Amniotic stem cell (primary cell): ENCODE data around the gene TMEM120A.
A peak's percentile ranks its signal among the peaks of the same experiment; 100 is the strongest.
"Not testable (repeated sequence)": the region's sequence is repeated elsewhere in the genome, so short reads cannot be mapped to it uniquely, and the experiment has no call there.

Experiments used
- DNase-seq: peaks from one replicate; lab custom pipeline; 2025; lab: John Stamatoyannopoulos, UW

The TMEM120A gene

DNA sequence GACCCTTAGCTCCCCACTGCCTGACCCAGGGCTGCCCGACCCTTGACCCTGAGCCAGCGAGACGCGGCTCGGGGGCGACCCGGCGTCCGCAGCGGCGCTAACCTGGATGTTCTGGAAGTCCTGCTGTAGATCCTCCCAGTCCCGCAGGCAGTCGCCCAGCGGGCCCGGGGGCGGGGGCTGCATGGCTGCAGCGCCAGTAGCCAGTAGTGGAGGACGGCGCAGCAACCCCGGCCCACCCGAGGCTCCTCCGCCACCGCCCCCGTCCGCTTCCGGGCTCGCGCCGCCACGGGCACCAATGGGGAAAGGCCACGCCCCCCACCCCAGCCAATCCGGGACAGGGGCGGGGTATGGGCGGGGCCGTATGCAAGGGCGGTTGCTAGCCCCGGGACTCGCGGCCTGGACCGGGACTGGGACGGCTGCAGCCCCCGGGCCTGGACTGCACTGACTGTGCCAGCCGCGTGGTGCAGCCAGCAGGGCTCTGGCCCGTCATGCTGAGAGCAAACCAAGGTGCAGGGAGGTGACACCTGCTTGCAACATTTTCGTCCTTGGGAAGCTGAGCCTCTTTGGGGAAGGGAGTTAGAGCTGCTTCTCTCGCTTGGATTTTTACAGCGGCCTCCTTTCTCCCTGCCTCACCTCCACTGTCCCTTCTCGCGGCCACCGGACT lies at the start of gene TMEM120A:
TSS of gene TMEM120A (minus strand) at position 208 of the 664 bp plus-strand sequence. CDS start at position 183, 25 bp downstream.
- peak; percentile 86 for DNase-seq

DNA sequence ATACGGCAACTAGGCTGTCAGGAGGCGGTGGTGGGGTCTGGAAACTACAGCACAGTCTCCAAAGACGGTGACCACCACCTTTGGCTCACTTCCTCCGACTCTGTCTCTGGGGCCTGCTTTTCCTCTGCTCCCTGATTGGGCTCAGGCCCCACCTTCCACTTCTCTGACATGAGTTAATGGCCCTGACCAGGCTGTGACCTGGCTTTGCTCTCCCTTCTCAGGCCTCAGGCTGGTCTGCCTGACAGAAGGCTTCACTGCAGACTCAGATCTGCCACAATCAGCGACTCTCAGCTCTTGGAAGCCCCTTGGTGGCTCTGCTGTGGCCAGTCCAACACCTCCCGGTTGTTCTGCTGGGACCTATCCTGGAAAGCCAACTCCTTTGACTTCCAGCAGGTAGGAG lies 45.7 kb upstream of the TMEM120A start:
- no peak for DNase-seq

DNA sequence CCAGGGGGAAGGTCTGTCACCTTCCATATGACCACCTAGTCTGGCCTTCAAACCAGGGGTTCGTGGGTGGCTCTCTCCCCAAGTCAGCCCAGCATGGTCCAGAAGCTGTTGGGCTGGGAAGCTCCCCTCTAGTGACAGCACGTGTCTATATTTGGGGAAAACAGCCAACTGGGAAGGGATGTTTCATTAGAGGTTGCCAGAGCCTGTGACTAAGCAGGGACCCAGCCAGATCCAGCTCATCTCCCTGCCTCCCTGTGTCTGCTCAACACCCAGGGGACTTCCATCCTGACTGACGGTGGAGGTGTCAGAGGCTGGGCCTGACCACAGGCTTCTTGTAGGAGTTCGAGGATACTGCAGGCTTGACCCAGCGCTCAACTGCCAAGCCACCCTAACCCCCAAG lies 42.9 kb upstream of the TMEM120A start:
- DNase-seq = no peak

DNA sequence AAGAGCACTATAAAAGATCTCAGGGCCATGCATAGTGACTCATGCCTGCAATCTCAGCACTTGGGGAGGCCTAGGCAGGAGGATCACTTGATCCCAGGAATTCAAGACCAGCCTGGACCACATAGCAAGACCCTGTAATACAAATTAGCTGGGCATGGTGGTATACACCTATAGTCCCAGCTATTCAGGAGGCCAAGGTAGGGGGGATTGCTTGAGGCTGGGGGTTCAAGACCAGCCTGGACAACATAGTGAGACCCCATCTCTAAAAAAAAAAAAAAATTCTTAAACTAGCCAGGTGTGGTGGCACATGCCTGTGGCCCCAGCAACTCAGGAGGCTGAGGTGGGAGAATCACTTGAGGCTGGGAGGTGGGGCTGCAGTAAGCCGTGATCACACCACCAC lies 37.6 kb upstream of the TMEM120A start:
- no peak for DNase-seq

DNA sequence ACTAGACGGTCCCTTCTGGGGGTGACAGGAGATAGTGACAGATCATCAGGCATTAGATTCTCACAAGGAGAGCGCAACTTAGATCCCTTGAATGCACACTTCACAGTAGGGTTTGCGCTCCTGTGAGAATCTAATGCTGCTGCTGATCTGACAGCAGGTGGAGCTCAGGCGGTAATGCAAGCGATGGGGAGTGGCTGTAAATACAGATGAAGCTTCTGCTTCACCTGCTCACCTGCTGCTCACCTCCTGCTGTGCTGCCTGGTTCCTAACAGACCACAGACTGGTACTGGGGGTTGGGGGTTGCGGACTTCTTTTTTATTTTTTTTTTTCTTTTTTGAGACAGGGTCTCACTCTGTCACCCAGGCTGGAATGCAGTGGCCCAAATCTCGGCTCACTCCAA lies 35.3 kb upstream of the TMEM120A start:
- DNase-seq = not testable (repeated sequence)

DNA sequence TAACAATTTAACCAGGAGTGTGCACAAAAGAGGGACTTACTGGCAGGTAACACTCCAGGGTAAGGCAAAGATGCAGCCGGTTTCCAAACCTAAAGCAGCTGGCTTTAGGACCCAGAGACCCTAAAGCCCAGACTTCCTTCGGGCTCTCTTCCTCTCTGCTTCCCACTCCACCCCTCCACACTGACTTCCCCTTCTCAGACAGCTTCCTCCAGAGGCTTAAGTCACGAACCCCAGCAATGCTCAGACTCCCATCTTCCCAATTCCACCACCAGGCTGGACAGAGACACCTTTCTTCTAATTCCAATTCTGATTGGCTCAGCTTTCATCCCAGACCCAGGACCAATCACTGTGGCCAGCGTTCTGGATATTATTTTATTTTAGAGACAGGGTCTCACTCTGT lies 28.6 kb upstream of the TMEM120A start:
- DNase-seq = no peak

DNA sequence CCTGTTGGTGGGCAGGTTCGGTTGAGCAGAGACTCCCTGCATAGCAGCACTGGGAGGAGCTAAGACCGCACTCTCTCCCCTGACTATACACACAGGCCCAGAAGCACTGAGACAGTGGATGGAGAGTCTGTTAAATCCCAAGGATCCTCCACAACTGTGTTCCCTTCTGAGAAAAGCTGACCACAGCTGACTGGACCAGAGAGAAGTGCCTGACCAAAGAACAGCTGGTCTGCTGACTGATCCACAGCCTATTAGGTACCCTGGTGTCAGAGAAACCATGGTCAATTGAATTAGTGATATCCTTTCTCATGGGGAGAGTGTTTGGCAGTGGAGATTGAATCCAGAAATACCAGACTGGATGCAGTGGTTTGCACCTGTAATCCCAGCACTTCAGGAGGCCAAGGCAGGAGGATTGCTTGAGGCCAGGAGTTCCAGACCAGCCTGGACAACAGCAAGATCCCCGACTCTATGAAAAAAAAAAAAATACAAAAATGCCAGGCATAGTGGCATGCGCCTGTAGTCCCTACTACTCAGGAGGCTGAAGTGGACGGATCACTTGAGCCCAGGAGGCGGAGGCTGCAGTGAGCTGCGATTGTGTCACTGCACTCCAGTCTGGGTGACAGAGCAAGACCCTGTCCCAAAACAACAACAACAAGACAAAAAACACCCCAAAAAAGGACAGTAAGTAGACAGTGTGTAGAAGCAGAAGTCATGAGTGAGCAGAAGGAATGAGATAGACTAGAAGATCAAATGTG lies 27.8 kb upstream of the TMEM120A start:
- DNase-seq = no peak

DNA sequence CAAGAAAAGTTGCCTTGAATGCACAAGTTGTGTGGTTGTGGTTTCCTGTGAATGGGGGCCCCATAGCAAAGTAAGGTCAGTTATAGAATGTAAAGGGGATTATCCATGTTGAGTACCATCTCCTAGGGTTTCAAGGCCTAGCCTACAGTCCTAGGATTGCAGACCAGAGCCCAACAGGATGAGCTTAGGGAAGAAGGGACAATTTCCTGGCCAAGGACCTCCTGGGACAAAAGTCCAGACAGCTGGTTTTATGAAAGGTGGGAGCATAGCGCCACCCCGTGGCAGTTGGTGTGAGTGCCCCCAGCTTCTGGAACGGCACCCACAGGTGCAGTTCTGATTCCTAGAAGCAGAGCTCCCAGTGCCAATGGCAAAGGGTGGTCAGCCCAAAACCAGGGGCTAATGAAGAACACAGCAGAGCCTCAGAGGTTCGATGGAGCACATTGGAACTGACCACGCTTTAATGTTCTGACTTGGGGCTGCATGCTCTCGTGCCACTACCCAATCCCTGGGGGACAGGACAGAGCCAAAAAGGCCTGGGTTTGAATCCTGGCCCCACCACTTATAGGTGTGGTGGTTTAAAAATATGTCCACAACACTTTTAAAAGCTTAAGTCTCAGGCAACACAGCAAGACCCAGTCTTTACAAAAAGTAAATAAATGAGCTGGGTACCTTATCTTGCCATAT lies 25.8 kb upstream of the TMEM120A start:
- peak; percentile 25 for DNase-seq

DNA sequence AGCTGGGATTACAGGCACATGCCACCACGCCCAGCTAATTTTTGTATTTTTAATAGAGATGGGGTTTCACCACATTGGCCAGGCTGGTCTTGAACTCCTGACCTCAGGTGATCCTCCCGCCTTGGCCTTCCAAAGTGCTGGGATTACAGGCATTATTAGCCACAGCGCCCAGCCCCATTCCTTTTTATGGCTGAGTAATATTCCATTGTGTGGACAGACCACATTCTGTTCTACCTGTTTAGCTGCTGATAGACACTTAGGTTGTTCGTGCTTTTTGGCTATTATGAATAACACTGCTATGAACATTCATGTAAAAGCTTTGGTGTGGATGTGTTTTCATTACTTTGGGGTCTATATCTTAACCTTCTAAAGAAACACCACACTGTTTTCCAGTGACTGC lies 24.1 kb upstream of the TMEM120A start:
- DNase-seq = not testable (repeated sequence)

DNA sequence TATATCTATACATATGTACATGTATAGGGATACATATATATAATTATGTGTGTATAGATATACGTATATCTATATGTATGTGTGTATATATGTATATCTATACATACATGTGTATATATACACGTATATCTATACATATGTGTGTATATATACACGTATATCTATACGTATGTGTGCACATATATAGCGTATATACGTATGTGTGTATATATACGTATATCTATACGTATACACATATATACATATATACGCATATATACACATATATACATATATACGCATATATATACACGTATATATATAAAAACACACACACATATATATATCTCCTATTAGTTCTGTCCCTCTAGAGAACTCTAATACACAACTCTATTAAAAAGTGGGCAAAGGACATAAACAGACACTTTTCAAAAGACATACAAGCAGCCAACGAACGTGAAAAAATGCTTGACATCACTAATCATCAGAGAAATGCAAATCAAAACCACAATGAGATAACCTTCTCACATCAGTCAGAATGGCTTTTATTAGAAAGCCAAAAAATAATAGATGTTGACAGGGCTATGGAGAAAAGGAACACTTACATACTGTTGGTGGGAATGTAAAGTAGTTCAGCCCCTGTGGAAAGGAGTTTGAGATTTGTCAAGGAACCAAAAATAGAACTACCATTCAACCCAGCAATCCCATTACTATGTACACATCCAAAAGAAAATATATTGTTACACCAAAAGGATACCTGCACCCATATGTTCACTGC lies 22.0 kb upstream of the TMEM120A start:
- DNase-seq = no peak

DNA sequence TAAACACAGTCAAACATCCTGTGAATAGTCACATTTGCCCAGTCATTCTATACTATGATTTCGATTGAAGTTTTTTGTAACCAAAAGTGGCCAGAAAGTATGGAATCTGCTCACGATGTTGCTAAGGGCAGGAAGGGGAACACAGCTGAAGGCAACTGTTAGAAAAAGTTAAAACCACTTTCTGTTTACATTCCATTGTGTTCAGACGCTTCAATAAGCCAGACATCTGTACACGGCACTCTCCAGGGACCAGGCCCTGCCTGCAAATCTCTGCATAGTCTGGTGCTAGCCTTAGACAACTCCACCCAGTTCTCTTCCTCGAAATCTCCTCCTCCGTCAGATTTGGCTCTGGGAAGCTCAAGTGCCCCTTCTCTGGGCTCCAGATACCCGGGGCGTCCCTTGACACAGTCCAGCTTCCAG lies 17.1 kb upstream of the TMEM120A start:
- no peak for DNase-seq

DNA sequence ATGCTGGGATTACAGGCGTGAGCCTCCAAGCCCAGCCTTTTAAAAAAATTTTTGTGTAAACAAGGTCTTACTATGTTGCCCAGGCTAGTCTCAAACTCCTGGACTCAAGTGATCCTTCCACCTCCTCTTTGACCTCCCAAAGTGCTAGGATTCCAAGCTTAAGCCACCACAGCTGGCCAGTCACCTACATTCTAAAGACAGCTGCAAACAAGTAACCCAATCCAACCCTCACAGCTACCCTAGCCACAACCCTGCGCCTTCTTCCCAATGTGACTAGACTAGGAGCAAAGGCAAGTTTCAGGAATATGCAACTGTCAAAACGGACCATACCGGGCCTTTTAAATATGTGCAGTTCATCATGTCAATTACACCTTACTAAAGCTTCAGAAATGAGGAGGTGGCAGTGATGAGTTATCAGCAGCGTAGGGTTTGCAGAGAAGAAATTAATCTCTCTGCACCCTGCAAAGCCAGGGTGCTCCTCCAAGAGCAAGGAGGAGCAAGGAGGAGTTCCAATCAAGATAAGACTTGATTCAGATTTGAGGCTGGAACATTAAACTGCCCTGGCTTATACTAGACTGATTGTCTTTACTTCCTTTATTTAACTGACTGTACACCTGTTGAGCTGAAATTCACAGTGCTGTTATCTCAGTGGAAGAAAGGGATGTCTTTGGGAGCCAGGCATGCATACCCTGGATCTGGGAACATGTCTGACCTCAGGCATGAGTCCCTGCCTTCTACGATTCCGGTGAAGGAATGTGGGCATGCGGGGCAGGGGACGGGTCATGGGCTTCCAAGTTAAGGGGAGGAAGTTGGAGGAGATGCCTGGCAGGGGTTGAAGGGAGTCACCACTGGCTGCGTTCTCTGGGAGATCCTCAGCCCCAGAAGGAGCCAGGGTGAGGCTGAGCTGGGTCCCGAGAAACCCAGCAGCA lies 15.5 kb upstream of the TMEM120A start:
- no peak for DNase-seq

DNA sequence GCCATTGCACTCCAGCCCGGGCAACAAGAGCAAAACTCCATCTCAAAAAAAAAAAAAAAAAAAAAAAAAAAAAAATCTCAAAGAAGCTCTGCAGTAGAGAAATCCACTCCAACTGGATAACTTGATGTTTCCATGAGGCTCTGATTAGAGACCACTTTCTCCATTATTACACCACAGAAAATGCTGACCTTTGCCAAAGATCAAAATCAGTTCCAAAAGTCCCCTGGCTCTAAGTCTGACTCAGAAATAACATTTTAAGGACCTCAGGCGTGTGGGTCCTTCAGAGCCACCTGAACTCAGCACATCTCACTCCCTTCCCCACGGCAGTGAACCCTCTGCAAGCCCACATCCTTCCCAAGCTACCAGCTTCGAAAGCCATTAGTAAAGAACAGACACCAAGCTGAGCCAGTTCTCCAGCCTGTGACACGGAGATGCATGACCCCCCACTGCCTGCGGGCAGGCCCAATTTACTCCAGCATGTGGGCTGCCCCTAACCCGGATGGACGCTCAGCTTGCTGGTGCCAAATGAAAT lies 13.8 kb upstream of the TMEM120A start:
- DNase-seq = no peak

DNA sequence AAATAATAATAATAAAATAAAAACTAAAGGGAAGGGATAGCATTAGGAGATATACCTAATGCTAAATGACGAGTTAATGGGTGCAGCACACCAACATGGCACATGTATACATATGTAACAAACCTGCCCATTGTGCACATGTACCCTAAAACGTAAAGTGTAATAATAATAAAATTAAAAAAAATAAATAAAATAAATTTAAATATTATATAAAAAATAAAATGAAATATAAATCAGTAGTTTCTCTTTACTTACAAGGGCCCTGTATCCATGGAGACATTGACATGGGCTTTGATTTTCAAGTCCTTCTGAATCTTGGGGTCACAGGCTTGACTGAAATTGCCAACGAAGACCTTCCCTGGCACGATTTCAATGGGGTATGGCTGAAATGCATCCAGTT lies 10.6 kb upstream of the TMEM120A start:
- not testable (repeated sequence) for DNase-seq

DNA sequence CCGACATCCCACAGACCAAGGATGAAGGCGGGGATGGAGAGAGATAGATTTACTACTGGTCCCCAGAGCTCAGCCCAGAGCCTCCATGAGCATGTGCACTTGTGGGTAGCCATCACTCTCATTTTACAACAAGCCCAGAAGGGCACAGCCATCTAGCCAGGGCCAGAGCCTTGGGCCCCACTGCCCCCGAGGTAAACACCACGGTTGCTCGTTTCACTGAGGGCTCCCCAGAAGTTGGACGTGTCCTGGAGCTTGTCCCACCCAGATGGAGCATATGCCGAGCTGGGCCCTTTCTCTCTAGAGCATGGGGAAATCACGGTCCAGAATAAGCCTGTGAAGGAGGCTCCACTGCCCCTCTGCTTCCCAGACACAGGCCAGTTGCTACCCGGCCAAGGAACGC lies 9.0 kb upstream of the TMEM120A start:
- DNase-seq = no peak

DNA sequence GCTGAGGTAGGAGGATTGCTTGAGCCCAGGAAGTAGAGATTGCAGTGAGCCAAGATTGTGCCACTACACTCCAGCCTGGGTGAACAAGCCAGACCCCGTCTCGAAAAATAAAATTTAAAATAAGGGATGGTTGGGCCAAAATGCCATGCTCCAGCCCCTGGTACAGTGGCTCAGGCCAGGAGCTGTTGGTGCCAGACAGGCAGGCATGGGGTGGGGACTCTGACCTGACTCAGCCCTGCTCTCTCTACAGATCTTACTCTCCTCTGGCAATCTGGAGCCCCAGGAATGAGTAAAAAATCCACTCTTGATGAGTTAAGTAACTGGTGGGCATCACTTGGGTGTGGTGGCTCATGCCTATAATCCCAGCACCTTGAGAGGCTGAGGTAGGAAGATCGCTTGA lies 8.4 kb upstream of the TMEM120A start:
- DNase-seq = no peak

DNA sequence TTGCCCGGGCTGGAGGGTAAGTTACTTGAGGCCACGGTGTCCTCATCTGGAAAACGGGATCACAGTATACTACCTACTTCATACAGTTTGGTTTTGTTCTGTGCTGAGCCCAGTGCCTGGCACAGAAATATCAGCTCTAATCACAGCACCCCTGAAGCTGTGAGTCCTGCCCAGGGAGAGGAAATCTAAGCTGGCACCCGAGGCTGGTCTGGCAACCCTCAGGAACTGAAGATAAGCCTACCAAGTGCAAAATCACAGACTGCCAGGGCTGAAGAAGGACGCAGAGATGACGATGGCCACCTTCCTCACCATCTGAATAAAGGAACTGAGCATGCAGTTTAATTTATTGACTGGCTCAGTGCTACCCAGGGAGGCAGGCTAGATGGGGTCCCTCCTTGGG lies 7.7 kb upstream of the TMEM120A start:
- no peak for DNase-seq

DNA sequence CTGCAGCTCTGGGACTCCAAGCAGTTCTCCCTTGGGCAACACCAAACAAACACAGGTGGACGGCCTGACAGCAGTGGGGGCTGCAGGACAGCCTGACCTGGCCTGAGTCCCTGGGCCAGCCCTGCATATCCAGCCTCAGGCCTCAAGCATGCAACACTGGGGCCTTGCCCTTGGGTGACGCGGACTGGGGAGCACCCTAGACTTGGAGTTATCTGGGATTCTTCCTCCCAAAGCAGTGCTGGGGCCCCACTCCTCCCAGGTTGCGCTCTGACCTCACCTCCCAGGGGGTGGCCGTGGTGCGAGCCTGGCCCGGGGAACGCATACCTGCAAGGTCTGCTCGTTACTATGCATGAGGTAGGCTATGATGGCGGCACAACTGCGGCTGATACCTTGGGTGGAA lies 6.2 kb upstream of the TMEM120A start:
- no peak for DNase-seq

DNA sequence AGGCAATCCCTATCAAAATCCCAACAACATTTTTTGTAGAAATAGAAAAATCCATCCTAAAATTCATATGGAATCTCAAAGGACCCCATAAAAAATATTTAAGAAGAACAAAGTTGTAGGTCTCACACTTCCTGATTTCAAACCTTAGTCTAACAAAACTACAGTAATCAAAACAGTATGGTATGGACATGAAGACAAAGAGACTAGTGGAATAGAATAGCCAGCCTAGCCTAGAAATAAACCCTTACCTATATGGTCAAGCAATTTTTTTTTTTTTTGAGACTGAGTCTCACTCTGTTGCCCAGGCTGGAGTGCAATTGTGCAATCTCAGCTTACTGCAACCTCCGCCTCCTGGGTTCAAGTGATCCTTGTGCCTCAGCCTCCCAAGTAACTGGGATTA lies 3.6 kb upstream of the TMEM120A start:
- DNase-seq = no peak

DNA sequence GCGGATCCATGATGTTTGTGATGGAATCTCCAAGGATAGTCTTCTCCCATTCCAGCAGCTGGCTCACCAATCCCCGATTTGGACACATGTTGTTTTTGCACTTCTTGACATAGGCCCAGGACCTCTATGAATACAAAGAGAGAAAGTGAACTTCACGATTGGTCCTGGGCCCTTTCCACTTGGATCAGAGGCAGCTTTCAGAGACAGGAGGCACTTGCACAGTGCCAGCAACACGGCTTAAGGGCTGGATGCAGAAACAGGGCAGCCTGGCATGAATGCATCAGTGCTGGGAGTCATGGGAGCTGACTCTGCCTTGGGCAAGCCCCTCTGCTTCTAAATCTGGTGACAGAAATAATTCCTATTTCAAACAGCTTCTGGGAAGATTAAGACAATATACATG lies 2.1 kb upstream of the TMEM120A start:
- DNase-seq = no peak

DNA sequence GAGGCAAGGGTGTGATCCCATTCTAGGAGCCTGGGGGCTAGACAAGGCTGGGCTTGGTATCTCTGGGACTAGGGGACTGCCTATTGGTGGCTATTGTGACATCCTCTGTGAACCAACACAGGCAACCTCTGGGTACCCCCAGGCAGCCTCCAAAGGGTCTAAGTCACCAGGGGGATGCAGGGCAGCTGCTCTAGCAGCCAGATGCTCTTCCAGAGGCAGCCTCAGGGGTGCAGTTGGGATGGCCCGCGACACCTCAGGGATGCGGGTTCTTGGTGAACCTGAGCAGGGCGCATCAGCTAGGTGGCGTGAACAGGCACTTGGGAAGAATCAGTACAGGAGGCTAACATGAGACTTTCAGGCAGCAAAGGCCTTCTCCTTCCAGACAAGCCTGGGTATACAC lies 1.6 kb upstream of the TMEM120A start:
- DNase-seq = no peak
